CD14-positive monocyte (primary cell): ENCODE results near the gene GATD1. TPM values are rescaled to one million over a fixed set of nuclear protein-coding genes. Genes with fewer than 3 reads are reported as not detected.

Experiments used
- DNase-seq, 3 donors: peaks; one replicate each; pipeline ENCODE4 v3.0.0-alpha.2; 2011 to 2022
- H2AFZ ChIP-seq: 2 replicates; pipeline ENCODE4 v1.6.0; 2012; ENCODE audit warnings: mild to moderate bottlenecking, low read depth, low read length, inconsistent platforms; ENCODE audit not compliant: insufficient read depth, poor library complexity, severe bottlenecking
- H3K27ac ChIP-seq, 2 donors: 1 replicate in 1 of 2; 2 replicates in 1 of 2; pipeline ENCODE4 v1.5.1; 2012 to 2013; ENCODE audit warnings: low read length in 2 of 2, control low read depth in 1 of 2, inconsistent platforms in 1 of 2, low read depth in 1 of 2, mild to moderate bottlenecking in 1 of 2
- H3K27me3 ChIP-seq, 2 donors: one replicate each; pipeline versions ENCODE4 v1.6.0 to v1.6.1; 2011 to 2013; ENCODE audit warnings: low read length in 2 of 2; ENCODE audit not compliant: control insufficient read depth in 2 of 2, insufficient read depth in 2 of 2
- H3K36me3 ChIP-seq, 2 donors: replicated peaks in 1 of 2; 1 replicate in 1 of 2; 2 replicates in 1 of 2; pipeline versions ENCODE4 v1.5.1 to v1.6.1; 2012 to 2013; ENCODE audit warnings: low read length in 2 of 2, control low read depth in 1 of 2, inconsistent platforms in 1 of 2, mild to moderate bottlenecking in 1 of 2; ENCODE audit not compliant: insufficient read depth in 2 of 2, control insufficient read depth in 1 of 2
- H3K4me1 ChIP-seq, 2 donors: 1 replicate in 1 of 2; 2 replicates in 1 of 2; pipeline versions ENCODE4 v1.5.1 to v1.6.1; 2012 to 2013; ENCODE audit warnings: low read length in 2 of 2, control low read depth in 1 of 2, inconsistent platforms in 1 of 2, mild to moderate bottlenecking in 1 of 2, moderate library complexity in 1 of 2; ENCODE audit not compliant: insufficient read depth in 2 of 2, control insufficient read depth in 1 of 2
- H3K4me2 ChIP-seq: replicated peaks from 2 replicates; pipeline ENCODE3; 2012; ENCODE audit warnings: low read length, moderate library complexity, mild to moderate bottlenecking; ENCODE audit not compliant: poor library complexity, severe bottlenecking; ENCODE audit errors: extremely low read depth
- H3K4me3 ChIP-seq, 3 experiments: fragments of 200-600 bp in 1 of 3; sonication (generic) in 1 of 3; replicated peaks in 1 of 3; 1 replicate in 2 of 3; 2 replicates in 1 of 3; pipeline ENCODE4 v1.5.1; 2011 to 2013; ENCODE audit warnings: low read length in 3 of 3, mild to moderate bottlenecking in 3 of 3, control low read depth in 2 of 3, low read depth in 2 of 3, inconsistent platforms in 1 of 3, moderate library complexity in 1 of 3
- H3K79me2 ChIP-seq: 2 replicates; pipeline ENCODE4 v1.6.0; 2012; ENCODE audit warnings: mild to moderate bottlenecking, control low read depth, inconsistent platforms, low read length, moderate library complexity; ENCODE audit not compliant: insufficient read depth
- H3K9ac ChIP-seq: 2 replicates; pipeline ENCODE4 v1.6.0; 2017; ENCODE audit warnings: low read length, mild to moderate bottlenecking; ENCODE audit not compliant: insufficient read depth, poor library complexity, severe bottlenecking
- H3K9me3 ChIP-seq, 2 donors: replicated peaks in 1 of 2; 1 replicate in 1 of 2; 2 replicates in 1 of 2; pipeline versions ENCODE4 v1.5.1 to v1.6.1; 2012 to 2013; ENCODE audit warnings: low read length in 2 of 2, control low read depth in 1 of 2; ENCODE audit not compliant: control insufficient read depth in 1 of 2, insufficient read depth in 1 of 2
- H4K20me1 ChIP-seq: 2 replicates; pipeline ENCODE4 v1.6.0; 2012; ENCODE audit warnings: mild to moderate bottlenecking, low read length, control low read depth, moderate library complexity; ENCODE audit not compliant: insufficient read depth
- H3K27ac Mint-ChIP-seq, 7 donors: one replicate each; pipeline ENCODE4 v1.8.0; 2020; ENCODE audit warnings: mild to moderate bottlenecking in 7 of 7, mixed read lengths in 7 of 7, moderate library complexity in 6 of 7, inconsistent platforms in 2 of 7
- H3K27me3 Mint-ChIP-seq, 3 donors: one replicate each; pipeline ENCODE4 v1.8.0; 2021 to 2022; ENCODE audit warnings: low read depth in 3 of 3, mild to moderate bottlenecking in 3 of 3, mixed read lengths in 3 of 3, moderate library complexity in 3 of 3, inconsistent platforms in 1 of 3
- H3K36me3 Mint-ChIP-seq, 2 donors: one replicate each; pipeline ENCODE4 v1.8.0; 2020; ENCODE audit warnings: mixed read lengths in 2 of 2, inconsistent platforms in 1 of 2, mild to moderate bottlenecking in 1 of 2
- H3K4me1 Mint-ChIP-seq: one replicate; pipeline ENCODE4 v1.8.0; 2020; ENCODE audit warnings: mild to moderate bottlenecking, mixed read lengths
- H3K4me3 Mint-ChIP-seq, 2 donors: one replicate each; pipeline ENCODE4 v1.8.0; 2020; ENCODE audit warnings: mild to moderate bottlenecking in 2 of 2, mixed read lengths in 2 of 2, moderate library complexity in 1 of 2
- H3K9me3 Mint-ChIP-seq, 7 donors: one replicate each; pipeline ENCODE4 v1.8.0; 2020 to 2022; ENCODE audit warnings: mixed read lengths in 7 of 7, mild to moderate bottlenecking in 6 of 7, moderate library complexity in 6 of 7, inconsistent platforms in 2 of 7
- WGBS: methylation state at CpG from one replicate; pipeline ENCODE4 v1.1.5; 2013; ENCODE audit warnings: missing lambda C conversion rate; ENCODE audit not compliant: insufficient coverage; 5-methylcytosine and 5-hydroxymethylcytosine counted together
- intact Hi-C, 2 donors: fragments of 100-400 bp; cut with micrococcal nuclease; formaldehyde crosslinking; loops; one replicate each; pipeline versions ENCODE4 v1.15.0 to v1.15.1; 2023
- polyA minus RNA-seq: library from RNA; depleted of rRNA, polyadenylated mRNA; stranded (reverse); fragments of >200 nt; gene quantifications from 2 replicates; pipeline ENCODE4 v1.2.3, GENCODE V29; 2012
- polyA plus RNA-seq, 3 donors: library from polyadenylated mRNA; depleted of rRNA in 1 of 3; unstranded in 2 of 3; stranded (reverse) in 1 of 3; fragments of 300-500 nt in 2 of 3; fragments of >200 nt in 1 of 3; fragmentation: Illumina TruSeq in 2 of 3; gene quantifications; 1 replicate in 2 of 3; 2 replicates in 1 of 3; pipeline ENCODE4 v1.2.3, GENCODE V29; 2012 to 2021
- total RNA-seq, 12 experiments: library from RNA in 1 of 12; stranded (reverse) in 1 of 12; fragments of 120-200 nt in 1 of 12; gene quantifications; one replicate each; pipeline ENCODE4 v1.2.4 and lab custom pipeline; 2013 to 2026; ENCODE audit warnings: mixed read lengths in 6 of 12, inconsistent platforms in 1 of 12
- TF ChIP-seq, protein P1 (sequence below): fragments of 200-600 bp; IDR thresholded peaks from one replicate; pipeline ENCODE4 v1.8.0; 2022; ENCODE audit warnings: antibody characterized with exemption, mild to moderate bottlenecking

The GATD1 gene, protein sequence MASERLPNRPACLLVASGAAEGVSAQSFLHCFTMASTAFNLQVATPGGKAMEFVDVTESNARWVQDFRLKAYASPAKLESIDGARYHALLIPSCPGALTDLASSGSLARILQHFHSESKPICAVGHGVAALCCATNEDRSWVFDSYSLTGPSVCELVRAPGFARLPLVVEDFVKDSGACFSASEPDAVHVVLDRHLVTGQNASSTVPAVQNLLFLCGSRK
- total RNA-seq (2013): 14.6 TPM
- 10 to 100 TPM in 1 of 3 donors, 1 to 10 TPM in 2; 4.5 to 45.6 (median 4.6) TPM for polyA plus RNA-seq
- 7.5 and 16.8 TPM in 2 replicates for polyA minus RNA-seq
- total RNA-seq (lab: John Stamatoyannopoulos, UW): 9.0 to 28.2 (median 20.4) reads per million in 11 experiments

DNA sequence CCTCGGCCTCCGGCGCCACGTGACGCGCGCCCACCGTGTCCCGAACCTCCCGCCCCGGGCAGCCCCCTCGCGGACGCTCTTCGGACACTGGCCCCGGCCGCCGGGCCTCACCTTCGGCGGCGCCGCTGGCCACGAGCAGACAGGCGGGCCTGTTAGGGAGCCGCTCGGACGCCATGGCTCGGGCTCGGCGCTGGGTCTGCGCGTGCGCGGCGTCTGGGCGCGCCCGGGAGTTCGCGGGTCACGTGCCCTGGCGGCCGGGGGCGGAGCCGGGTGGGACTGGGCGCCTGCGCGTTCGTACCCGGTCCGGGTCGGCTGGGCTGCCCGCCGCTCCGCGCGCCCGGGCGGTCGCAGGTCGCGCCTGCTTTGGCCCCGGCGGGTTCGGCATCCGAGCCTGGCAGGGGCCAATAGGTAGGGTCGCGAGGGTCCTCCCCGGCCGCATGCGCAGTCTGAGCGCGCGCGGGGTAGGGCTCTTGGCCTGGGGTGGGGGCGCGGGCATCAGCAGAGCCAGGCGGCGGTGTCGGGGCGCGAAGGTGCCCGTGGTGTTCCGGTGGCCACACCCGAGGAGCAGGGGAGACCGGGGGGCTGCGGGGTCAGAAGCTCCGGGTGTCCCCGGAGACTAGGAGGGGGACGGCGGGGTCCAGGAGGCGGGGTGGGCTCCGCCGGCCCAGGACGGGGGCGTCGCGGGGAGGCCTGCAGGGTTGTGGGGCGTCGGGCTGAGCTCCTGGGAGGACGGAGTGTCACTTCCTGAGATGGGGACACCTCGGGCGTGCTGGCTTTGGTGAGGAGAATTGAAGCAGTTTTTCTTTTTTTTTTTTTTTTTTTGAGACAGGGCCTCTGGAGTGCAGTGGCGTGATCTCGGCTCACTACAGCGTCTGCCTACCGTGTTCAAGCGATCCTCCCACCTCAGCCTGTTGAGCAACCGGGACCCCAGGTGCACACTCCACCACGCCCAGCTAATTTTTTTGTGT lies at the start of gene GATD1:
Gene GATD1, minus strand, starts transcription at position 200 of the 968 bp plus-strand sequence. Its CDS starts 25 bp downstream, at position 175.
- Mint-ChIP-seq H3K36me3 (peaks cover 5 to 23% of the 10 kb centered on the region in 2 donors), H3K9me3 (peaks cover 0 to 2% (median 0%) of the 10 kb centered on the region in 7 donors), H3K4me3 (peak within 1 kb of the TSS; percentile 81 to 87), H3K4me1 (peaks cover 39% of the 10 kb centered on the region), H3K27me3 (peaks cover 1 to 4% (median 3%) of the 10 kb centered on the region in 3 donors), H3K27ac (peak within 1 kb of the TSS; percentile 33 to 84 (median 69))
- Histone ChIP-seq H3K9me3 (no peaks in the 10 kb centered on the region), H3K27me3 (no peaks in the 10 kb centered on the region), H3K36me3 (peaks cover 13 to 14% of the 10 kb centered on the region in 2 donors), H3K9ac (peak within 1 kb of the TSS; percentile 81), H3K4me3 (peak within 1 kb of the TSS; percentile 60 to 84 (median 79)), H2AFZ (peak within 1 kb of the TSS; percentile 91), H3K4me1 (peaks cover 29 to 36% of the 10 kb centered on the region in 2 donors), H4K20me1 (peaks cover 47% of the 10 kb centered on the region), H3K27ac (peak within 1 kb of the TSS in 1 of 2 donors; percentile 72), H3K4me2 (peak within 1 kb of the TSS; percentile 94), H3K79me2 (peaks cover 58% of the 10 kb centered on the region)
- intact Hi-C loops: loop anchor here (2.0 kb wide), 1 partner anchor 19 kb away; no protein-coding TSS in a partner anchor
- peak; percentile 80 to 86 (median 82) for DNase-seq
- TF ChIP-seq, protein P1, sequence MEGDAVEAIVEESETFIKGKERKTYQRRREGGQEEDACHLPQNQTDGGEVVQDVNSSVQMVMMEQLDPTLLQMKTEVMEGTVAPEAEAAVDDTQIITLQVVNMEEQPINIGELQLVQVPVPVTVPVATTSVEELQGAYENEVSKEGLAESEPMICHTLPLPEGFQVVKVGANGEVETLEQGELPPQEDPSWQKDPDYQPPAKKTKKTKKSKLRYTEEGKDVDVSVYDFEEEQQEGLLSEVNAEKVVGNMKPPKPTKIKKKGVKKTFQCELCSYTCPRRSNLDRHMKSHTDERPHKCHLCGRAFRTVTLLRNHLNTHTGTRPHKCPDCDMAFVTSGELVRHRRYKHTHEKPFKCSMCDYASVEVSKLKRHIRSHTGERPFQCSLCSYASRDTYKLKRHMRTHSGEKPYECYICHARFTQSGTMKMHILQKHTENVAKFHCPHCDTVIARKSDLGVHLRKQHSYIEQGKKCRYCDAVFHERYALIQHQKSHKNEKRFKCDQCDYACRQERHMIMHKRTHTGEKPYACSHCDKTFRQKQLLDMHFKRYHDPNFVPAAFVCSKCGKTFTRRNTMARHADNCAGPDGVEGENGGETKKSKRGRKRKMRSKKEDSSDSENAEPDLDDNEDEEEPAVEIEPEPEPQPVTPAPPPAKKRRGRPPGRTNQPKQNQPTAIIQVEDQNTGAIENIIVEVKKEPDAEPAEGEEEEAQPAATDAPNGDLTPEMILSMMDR: no peak
- under 1% methylated on average over 101 of the region's 110 CpGs for WGBS

- H3K27ac Mint-ChIP-seq: peak overlapping the region in 1 of 7 donors; percentile 30
- Histone ChIP-seq H3K4me2 (peak overlapping the region; percentile 84), H3K9me3 (no peaks in the 10 kb centered on the region), H3K27ac (no peak overlapping the region), H4K20me1 (peaks cover 58% of the 10 kb centered on the region), H3K4me1 (peaks cover 74 to 84% of the 10 kb centered on the region in 2 donors), H3K4me3 (peak overlapping the region; percentile 21 to 73 (median 27)), H2AFZ (peak overlapping the region; percentile 63), H3K27me3 (peaks cover 10 to 48% of the 10 kb centered on the region in 2 donors), H3K9ac (peak overlapping the region; percentile 60), H3K79me2 (peaks cover 26% of the 10 kb centered on the region), H3K36me3 (peaks cover 21 to 32% of the 10 kb centered on the region in 2 donors)
- TF ChIP-seq, protein P1: no peak
- peaks cover 33 to 38% of the 10 kb centered on the region in 2 donors for H3K36me3 Mint-ChIP-seq
- peaks cover 64% of the 10 kb centered on the region for H3K4me1 Mint-ChIP-seq
- no peak for DNase-seq
- 0% methylated on average over 19 of the region's 22 CpGs for WGBS
- H3K9me3 Mint-ChIP-seq: peaks cover 0 to 14% (median 1%) of the 10 kb centered on the region in 7 donors
- intact Hi-C loops: no loop called here
- peak overlapping the region; percentile 69 to 73 for H3K4me3 Mint-ChIP-seq
- H3K27me3 Mint-ChIP-seq: peaks cover 46 to 51% (median 51%) of the 10 kb centered on the region in 3 donors
Observed at GRCh38 chr11:826836-827145, 49.5 kb upstream of the GATD1 start.
